Spleen (tissue), 11 donors: ENCODE results near the gene TMPRSS4. TPM values are rescaled to one million over a fixed set of nuclear protein-coding genes. Genes with fewer than 3 reads are reported as not detected.

ENCODE experiments used
- DNase-seq: peaks from one replicate; pipeline ENCODE4 v3.0.0-alpha.2; 2020
- H3K27ac ChIP-seq, 8 donors: fragments of 200-600 bp; sonication (generic) in 7 of 8; 1 replicate in 4 of 8; 2 replicates in 4 of 8; pipeline versions ENCODE4 v1.5.0 to v1.8.0; 2016 to 2021; ENCODE audit warnings: inconsistent platforms in 4 of 8, mild to moderate bottlenecking in 4 of 8, moderate library complexity in 1 of 8
- H3K27me3 ChIP-seq, 7 donors: fragments of 200-600 bp; sonication (generic) in 6 of 7; replicated peaks in 1 of 7; 1 replicate in 4 of 7; 2 replicates in 3 of 7; pipeline versions ENCODE4 v1.5.0 to v1.8.0; 2016 to 2021; ENCODE audit warnings: inconsistent platforms in 3 of 7, mild to moderate bottlenecking in 1 of 7
- H3K36me3 ChIP-seq, 6 donors: fragments of 200-600 bp; sonication (generic) in 5 of 6; 1 replicate in 4 of 6; 2 replicates in 2 of 6; pipeline versions ENCODE4 v1.5.0 to v1.8.0; 2016 to 2021; ENCODE audit warnings: inconsistent platforms in 2 of 6
- H3K4me1 ChIP-seq, 6 donors: fragments of 200-600 bp; sonication (generic) in 5 of 6; 1 replicate in 3 of 6; 2 replicates in 3 of 6; pipeline versions ENCODE4 v1.5.0 to v1.8.0; 2016 to 2021; ENCODE audit warnings: inconsistent platforms in 3 of 6
- H3K4me3 ChIP-seq, 8 donors: fragments of 200-600 bp; sonication (generic) in 7 of 8; 1 replicate in 4 of 8; 2 replicates in 4 of 8; pipeline versions ENCODE4 v1.5.0 to v1.8.0; 2016 to 2021; ENCODE audit warnings: inconsistent platforms in 4 of 8, mild to moderate bottlenecking in 4 of 8, moderate library complexity in 2 of 8
- H3K9me3 ChIP-seq, 8 donors: fragments of 200-600 bp; sonication (generic) in 7 of 8; 1 replicate in 4 of 8; 2 replicates in 4 of 8; pipeline versions ENCODE4 v1.5.0 to v1.8.0; 2016 to 2021; ENCODE audit warnings: inconsistent platforms in 4 of 8
- POLR2A ChIP-seq, 3 donors: fragments of 450-650 bp; IDR thresholded peaks; one replicate each; pipeline ENCODE4 v1.5.1; 2017; ENCODE audit warnings: antibody characterized with exemption in 3 of 3, mild to moderate bottlenecking in 1 of 3
- POLR2AphosphoS5 ChIP-seq, 3 donors: sonication (generic); formaldehyde crosslinking; IDR thresholded peaks; one replicate each; pipeline ENCODE4 v1.5.1; 2017; ENCODE audit warnings: antibody characterized with exemption in 3 of 3
- WGBS, 5 donors: extraction: QIAGEN DNeasy Blood & Tissue Kit in 3 of 5; methylation state at CpG; one replicate each; pipeline versions ENCODE4 v1.1.5 to v1.1.7; 2013 to 2018; 5-methylcytosine and 5-hydroxymethylcytosine counted together
- intact Hi-C: fragments of 100-400 bp; cut with DNase I; formaldehyde crosslinking; loops from one replicate; pipeline ENCODE4 v1.15.0; 2023; ENCODE audit warnings: low total_unique reads
- polyA plus RNA-seq, 3 donors: library from polyadenylated mRNA; stranded (reverse); fragments of 200-250 nt; gene quantifications; one replicate each; pipeline ENCODE4 v1.2.1, GENCODE V29; 2013
- total RNA-seq, 7 donors: library from RNA; depleted of rRNA in 3 of 7; stranded (reverse); fragments of >200 nt in 3 of 7; fragmentation: NEBNext Ultra II Directional in 4 of 7; extraction: Animal tissue kit (Norgen Biotek cat#: 25700) in 4 of 7; gene quantifications; one replicate each; pipeline versions ENCODE4 v1.1.0 to v1.2.1, GENCODE V29; 2016 to 2021
- TF ChIP-seq, protein P1 (sequence below), 11 experiments: fragments of 200-600 bp in 7 of 11; fragments of 450-650 bp in 4 of 11; sonication (generic) in 4 of 11; IDR thresholded peaks in 8 of 11; conservative IDR thresholded peaks in 3 of 11; 1 replicate in 7 of 11; 2 replicates in 4 of 11; pipeline versions ENCODE4 v1.4.0 to v1.8.0; 2016 to 2021; ENCODE audit warnings: antibody characterized with exemption in 11 of 11, inconsistent platforms in 4 of 11, mild to moderate bottlenecking in 1 of 11
- donor health status: healthy with polysubstance abuse.
- donor health status: DM: no; HTN: no; CAD: no; lungs with moderate emphysema.
- donor health status: DM: no; HTN: no; CAD: no.
- donor health status: Bipolar disorder and iron deficiency.
- donor health status: healthy.
- donor health status: DM: no; HTN: no; CAD: no.
- donor health status: DM: yes; HTN: yes; CAD: no.

The TMPRSS4 gene
- total and polyA plus RNA-seq, 10 donors: 0.09 to 1.4 (median 0.85) TPM; not detected in 3

DNA sequence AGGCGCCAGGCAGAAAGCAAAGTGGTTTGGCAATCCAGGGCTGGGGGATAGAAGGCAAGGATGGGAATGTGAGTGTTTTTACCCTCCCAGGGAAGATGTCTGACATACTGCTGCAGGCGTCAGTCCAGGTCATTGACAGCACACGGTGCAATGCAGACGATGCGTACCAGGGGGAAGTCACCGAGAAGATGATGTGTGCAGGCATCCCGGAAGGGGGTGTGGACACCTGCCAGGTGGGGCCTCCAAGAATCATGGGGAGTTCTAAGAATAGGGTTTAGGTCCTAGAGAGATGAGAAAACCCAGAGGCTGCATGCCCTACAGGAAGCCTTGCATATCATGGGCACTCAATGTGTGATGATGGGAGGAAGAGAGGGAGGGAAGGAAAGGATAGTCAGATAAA lies 38.2 kb downstream of the TMPRSS4 start:
- WGBS, 5 donors: 85 to 94% (median 92%) methylated on average over 7 of the region's 7 CpGs
- no peak for DNase-seq
- H3K9me3 ChIP-seq: no peaks in the 10 kb centered on the region
- peaks cover 0 to 24% (median 0%) of the 10 kb centered on the region in 7 donors for H3K27me3 ChIP-seq
- H3K36me3 ChIP-seq: no peaks in the 10 kb centered on the region
- TF ChIP-seq POLR2AphosphoS5 (IDR thresholded peaks at IDR 0.05): no peak
- TF ChIP-seq, protein P1, sequence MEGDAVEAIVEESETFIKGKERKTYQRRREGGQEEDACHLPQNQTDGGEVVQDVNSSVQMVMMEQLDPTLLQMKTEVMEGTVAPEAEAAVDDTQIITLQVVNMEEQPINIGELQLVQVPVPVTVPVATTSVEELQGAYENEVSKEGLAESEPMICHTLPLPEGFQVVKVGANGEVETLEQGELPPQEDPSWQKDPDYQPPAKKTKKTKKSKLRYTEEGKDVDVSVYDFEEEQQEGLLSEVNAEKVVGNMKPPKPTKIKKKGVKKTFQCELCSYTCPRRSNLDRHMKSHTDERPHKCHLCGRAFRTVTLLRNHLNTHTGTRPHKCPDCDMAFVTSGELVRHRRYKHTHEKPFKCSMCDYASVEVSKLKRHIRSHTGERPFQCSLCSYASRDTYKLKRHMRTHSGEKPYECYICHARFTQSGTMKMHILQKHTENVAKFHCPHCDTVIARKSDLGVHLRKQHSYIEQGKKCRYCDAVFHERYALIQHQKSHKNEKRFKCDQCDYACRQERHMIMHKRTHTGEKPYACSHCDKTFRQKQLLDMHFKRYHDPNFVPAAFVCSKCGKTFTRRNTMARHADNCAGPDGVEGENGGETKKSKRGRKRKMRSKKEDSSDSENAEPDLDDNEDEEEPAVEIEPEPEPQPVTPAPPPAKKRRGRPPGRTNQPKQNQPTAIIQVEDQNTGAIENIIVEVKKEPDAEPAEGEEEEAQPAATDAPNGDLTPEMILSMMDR (IDR thresholded peaks at IDR 0.05 in 8 of 11, conservative IDR thresholded peaks at IDR 0.05 in 3 of 11): no peak
- TF ChIP-seq POLR2A (IDR thresholded peaks at IDR 0.05): no peak
- no peaks in the 10 kb centered on the region for H3K4me1 ChIP-seq
- intact Hi-C loops: no loop called here
- H3K4me3 ChIP-seq: no peak overlapping the region
- H3K27ac ChIP-seq: no peak overlapping the region

DNA sequence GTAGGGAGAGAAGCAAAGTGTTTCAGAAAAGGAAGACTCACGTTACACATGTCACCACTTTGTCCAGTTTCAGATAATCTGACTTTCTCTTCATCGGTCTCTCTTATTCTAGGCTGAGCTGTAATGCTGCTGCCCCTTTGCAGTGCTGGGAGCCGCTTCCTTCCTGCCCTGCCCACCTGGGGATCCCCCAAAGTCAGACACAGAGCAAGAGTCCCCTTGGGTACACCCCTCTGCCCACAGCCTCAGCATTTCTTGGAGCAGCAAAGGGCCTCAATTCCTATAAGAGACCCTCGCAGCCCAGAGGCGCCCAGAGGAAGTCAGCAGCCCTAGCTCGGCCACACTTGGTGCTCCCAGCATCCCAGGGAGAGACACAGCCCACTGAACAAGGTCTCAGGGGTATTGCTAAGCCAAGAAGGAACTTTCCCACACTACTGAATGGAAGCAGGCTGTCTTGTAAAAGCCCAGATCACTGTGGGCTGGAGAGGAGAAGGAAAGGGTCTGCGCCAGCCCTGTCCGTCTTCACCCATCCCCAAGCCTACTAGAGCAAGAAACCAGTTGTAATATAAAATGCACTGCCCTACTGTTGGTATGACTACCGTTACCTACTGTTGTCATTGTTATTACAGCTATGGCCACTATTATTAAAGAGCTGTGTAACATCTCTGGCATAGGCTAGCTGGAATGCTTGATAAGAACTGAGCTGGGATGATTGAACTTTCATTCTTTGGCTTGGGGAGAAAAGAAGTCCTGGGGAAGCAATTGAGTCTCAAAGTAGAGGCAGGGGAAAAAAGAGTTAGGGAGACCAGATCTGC lies 41.1 kb downstream of the TMPRSS4 start:
- H3K4me1 ChIP-seq: no peaks in the 10 kb centered on the region
- no peaks in the 10 kb centered on the region for H3K9me3 ChIP-seq
- H3K36me3 ChIP-seq: no peaks in the 10 kb centered on the region
- WGBS, 5 donors: 53 to 65% (median 62%) methylated on average over 9 of the region's 9 CpGs
- no peak overlapping the region for H3K27ac ChIP-seq
- H3K27me3 ChIP-seq: peaks cover 0 to 24% (median 0%) of the 10 kb centered on the region in 7 donors
- TF ChIP-seq POLR2A (IDR thresholded peaks at IDR 0.05) (no peak), POLR2AphosphoS5 (IDR thresholded peaks at IDR 0.05) (no peak)
- TF ChIP-seq, protein P1 (IDR thresholded peaks at IDR 0.05 in 8 of 11, conservative IDR thresholded peaks at IDR 0.05 in 3 of 11): no peak
- DNase-seq: no peak
- intact Hi-C loops: no loop called here
- H3K4me3 ChIP-seq: no peak overlapping the region

- no peak for TF ChIP-seq POLR2AphosphoS5 (IDR thresholded peaks at IDR 0.05)
- TF ChIP-seq POLR2A (IDR thresholded peaks at IDR 0.05): no peak
- TF ChIP-seq, protein P1 (IDR thresholded peaks at IDR 0.05 in 8 of 11, conservative IDR thresholded peaks at IDR 0.05 in 3 of 11): no peak
- no peaks in the 10 kb centered on the region for H3K9me3 ChIP-seq
- peaks cover 0 to 16% (median 0%) of the 10 kb centered on the region in 7 donors for H3K27me3 ChIP-seq
- H3K4me1 ChIP-seq: no peaks in the 10 kb centered on the region
- WGBS, 5 donors: 91 to 97% (median 92%) methylated on average over 1 of the region's 1 CpG
- DNase-seq: no peak
- no peak overlapping the region for H3K27ac ChIP-seq
- no peaks in the 10 kb centered on the region for H3K36me3 ChIP-seq
- intact Hi-C loops: no loop called here
- H3K4me3 ChIP-seq: no peak overlapping the region
Observed at GRCh38 chr11:118120793-118121192, 43.9 kb downstream of the TMPRSS4 start.

GRCh38 chr11:118124929-118125535 lies 48.2 kb downstream of the TMPRSS4 start:
- no peak overlapping the region for H3K4me3 ChIP-seq
- no peaks in the 10 kb centered on the region for H3K36me3 ChIP-seq
- H3K9me3 ChIP-seq: no peaks in the 10 kb centered on the region
- TF ChIP-seq, protein P1 (IDR thresholded peaks at IDR 0.05 in 8 of 11, conservative IDR thresholded peaks at IDR 0.05 in 3 of 11): no peak
- TF ChIP-seq POLR2AphosphoS5 (IDR thresholded peaks at IDR 0.05) (no peak), POLR2A (IDR thresholded peaks at IDR 0.05) (no peak)
- no peak for DNase-seq
- no peak overlapping the region for H3K27ac ChIP-seq
- H3K4me1 ChIP-seq: no peaks in the 10 kb centered on the region
- peaks cover 0 to 6% (median 0%) of the 10 kb centered on the region in 7 donors for H3K27me3 ChIP-seq
- WGBS, 5 donors: 66 to 81% (median 77%) methylated on average over 8 of the region's 8 CpGs
- intact Hi-C loops: no loop called here
